NT2/D1 (cell line): ENCODE data around the gene STARD7.

Experiments
- DNase-seq: peaks from one replicate; pipeline ENCODE4 v3.0.0-alpha.2; 2011; ENCODE audit warnings: low read depth, low spot score
- H3K27me3 ChIP-seq: 2 replicates; pipeline ENCODE4 v1.6.0; 2011; ENCODE audit warnings: mild to moderate bottlenecking; ENCODE audit not compliant: insufficient read length, insufficient read depth
- H3K36me3 ChIP-seq: 2 replicates; pipeline ENCODE4 v1.6.1; 2011; ENCODE audit warnings: mild to moderate bottlenecking, low read length, mixed read lengths; ENCODE audit not compliant: insufficient read depth, insufficient read length
- H3K4me1 ChIP-seq: 2 replicates; pipeline ENCODE4 v1.5.1; 2011; ENCODE audit not compliant: insufficient read depth, insufficient read length
- H3K4me3 ChIP-seq: 2 replicates; pipeline ENCODE4 v1.5.1; 2011; ENCODE audit warnings: low read depth; ENCODE audit not compliant: insufficient read length
- H3K9ac ChIP-seq: 2 replicates; pipeline ENCODE4 v1.6.0; 2011; ENCODE audit warnings: low read depth; ENCODE audit not compliant: insufficient read length
- H3K9me3 ChIP-seq: 2 replicates; pipeline ENCODE4 v1.5.1; 2011; ENCODE audit warnings: mild to moderate bottlenecking, low read length; ENCODE audit not compliant: insufficient read depth
- SUZ12 ChIP-seq: IDR thresholded peaks from 2 replicates; pipeline ENCODE4 v1.6.1; 2011; ENCODE audit not compliant: insufficient read length, insufficient read depth; ENCODE audit errors: extremely low read depth
- YY1 ChIP-seq: IDR thresholded peaks from 2 replicates; pipeline ENCODE4 v1.6.1; 2011; ENCODE audit not compliant: insufficient read length, insufficient read depth
- ZNF274 ChIP-seq: IDR thresholded peaks from 2 replicates; pipeline ENCODE4 v1.6.1; 2011; ENCODE audit warnings: mild to moderate bottlenecking, low read depth, low read length

The STARD7 gene

GRCh38 chr2:96148410-96149217 is 60.0 kb downstream of the STARD7 start:
- Histone ChIP-seq H3K4me3 (no peak overlapping the region), H3K4me1 (peaks cover 43% of the 10 kb centered on the region)

DNA sequence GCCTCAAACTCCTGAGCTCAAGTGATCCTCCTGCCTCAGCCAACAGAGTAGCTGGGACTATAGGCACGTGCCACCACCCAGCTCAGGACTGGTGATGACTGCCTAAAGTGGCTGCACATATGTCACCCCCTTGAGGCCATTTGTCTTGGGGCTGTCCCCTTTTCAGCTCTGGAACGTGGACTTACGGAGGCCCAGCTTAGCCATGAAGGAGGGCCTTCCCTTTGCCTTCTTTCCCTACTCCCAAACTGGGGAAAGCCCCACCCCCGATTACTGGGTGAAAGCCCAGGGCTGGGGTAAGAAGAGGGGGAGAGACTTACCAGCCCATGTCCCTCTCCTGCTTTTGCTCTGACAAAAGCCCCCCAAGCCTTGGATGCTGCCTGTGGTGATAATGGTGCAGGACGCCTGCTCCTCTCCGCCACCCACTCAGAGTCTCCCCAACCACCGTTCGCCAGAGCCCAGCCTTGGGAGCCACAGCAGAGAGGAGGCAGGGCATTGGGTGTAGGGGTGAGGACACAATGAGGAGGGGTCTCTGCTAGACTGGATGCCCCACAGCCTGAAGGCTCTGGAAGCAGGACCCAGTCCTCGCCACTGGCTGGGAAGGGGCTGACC is 60.9 kb downstream of the STARD7 start:
- DNase-seq, result no peak
- H3K4me1 ChIP-seq, result peaks cover 40% of the 10 kb centered on the region
- H3K27me3 ChIP-seq, result peaks cover 10% of the 10 kb centered on the region
- no peaks in the 10 kb centered on the region for H3K9me3 ChIP-seq
- peak overlapping the region; percentile 42 for H3K9ac ChIP-seq
- TF ChIP-seq SUZ12 (no peak), YY1 (no peak), ZNF274 (no peak)
- no peak overlapping the region for H3K4me3 ChIP-seq
- H3K36me3 ChIP-seq, result peaks cover 11% of the 10 kb centered on the region

More at GRCh38 chr2:96148410-96149217, 60.0 kb downstream of the STARD7 start:
- peak overlapping the region; percentile 36 for H3K9ac ChIP-seq
- no peaks in the 10 kb centered on the region for H3K9me3 ChIP-seq
- TF ChIP-seq YY1 (no peak), ZNF274 (no peak), SUZ12 (no peak)
- peaks cover 3% of the 10 kb centered on the region for H3K36me3 ChIP-seq
- no peak for DNase-seq
- peaks cover 10% of the 10 kb centered on the region for H3K27me3 ChIP-seq

DNA sequence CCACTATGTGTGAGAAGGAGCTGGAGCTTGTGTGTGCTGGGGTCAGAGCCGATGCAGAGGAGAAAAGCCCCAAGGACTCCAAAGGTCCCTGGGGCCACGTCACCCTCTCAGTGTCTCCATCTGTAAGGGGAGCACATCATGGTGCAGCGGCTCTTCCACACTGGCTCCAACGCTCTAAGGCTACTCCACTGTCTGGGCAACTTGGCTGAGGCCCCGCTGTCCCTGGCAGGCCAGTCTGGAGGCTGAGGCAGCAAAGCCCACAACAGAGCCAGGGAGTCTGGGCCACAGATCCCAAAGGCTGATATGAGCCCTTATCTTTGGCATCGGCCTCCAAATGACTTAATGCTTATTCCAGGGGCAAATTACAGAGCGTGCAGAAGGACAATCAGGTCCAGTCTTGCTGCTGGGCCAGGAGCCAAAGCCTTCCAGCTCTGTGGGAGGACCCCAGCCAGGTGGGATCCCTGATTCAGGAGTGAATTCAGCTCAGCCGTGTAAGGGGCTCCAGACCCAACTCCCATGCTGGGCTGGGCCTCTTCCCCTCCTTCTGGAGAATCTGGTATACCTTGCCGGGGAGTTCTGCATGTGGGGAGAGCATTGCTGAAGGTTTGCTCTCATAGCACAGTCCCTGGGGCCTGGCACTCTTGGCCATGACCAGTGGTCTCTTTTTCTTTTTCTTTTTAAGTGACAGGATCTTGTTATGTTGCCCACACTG is 61.6 kb downstream of the STARD7 start:
- Histone ChIP-seq H3K27me3 (peaks cover 10% of the 10 kb centered on the region), H3K9ac (no peak overlapping the region), H3K4me1 (peaks cover 37% of the 10 kb centered on the region), H3K36me3 (peaks cover 14% of the 10 kb centered on the region), H3K9me3 (no peaks in the 10 kb centered on the region), H3K4me3 (no peak overlapping the region)
- DNase-seq, result no peak
- TF ChIP-seq ZNF274 (no peak), YY1 (no peak), SUZ12 (no peak)

- no peak for TF ChIP-seq ZNF274
- peaks cover 14% of the 10 kb centered on the region for H3K36me3 ChIP-seq
- peaks cover 36% of the 10 kb centered on the region for H3K4me1 ChIP-seq
- H3K9ac ChIP-seq, result no peak overlapping the region
- no peak for DNase-seq
- peaks cover 10% of the 10 kb centered on the region for H3K27me3 ChIP-seq
- no peak overlapping the region for H3K4me3 ChIP-seq
- no peaks in the 10 kb centered on the region for H3K9me3 ChIP-seq
These were observed 62.3 kb downstream of the STARD7 start for GRCh38 chr2:96146153-96146880.

DNA sequence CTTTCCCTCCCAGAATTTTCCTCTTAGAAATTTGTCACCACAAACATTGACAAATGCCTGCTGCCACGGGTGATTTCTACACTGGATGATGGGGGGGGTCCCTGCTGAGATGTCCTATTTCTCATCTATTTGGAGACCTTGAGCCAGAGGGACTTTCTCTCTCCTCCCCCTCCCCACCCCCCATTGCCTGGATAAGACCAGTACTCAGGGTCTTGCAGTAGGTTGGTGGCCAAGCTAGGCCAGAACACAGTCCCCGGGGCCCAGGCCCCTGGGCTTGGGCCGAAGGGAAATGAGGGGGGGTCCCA is 62.8 kb downstream of the STARD7 start:
- Histone ChIP-seq H3K9ac (no peak overlapping the region), H3K27me3 (peaks cover 10% of the 10 kb centered on the region), H3K4me1 (peaks cover 36% of the 10 kb centered on the region), H3K9me3 (no peaks in the 10 kb centered on the region), H3K36me3 (peaks cover 14% of the 10 kb centered on the region), H3K4me3 (no peak overlapping the region)
- no peak for DNase-seq
- TF ChIP-seq YY1, result no peak
- TF ChIP-seq SUZ12, result no peak
- TF ChIP-seq ZNF274, result no peak

DNA sequence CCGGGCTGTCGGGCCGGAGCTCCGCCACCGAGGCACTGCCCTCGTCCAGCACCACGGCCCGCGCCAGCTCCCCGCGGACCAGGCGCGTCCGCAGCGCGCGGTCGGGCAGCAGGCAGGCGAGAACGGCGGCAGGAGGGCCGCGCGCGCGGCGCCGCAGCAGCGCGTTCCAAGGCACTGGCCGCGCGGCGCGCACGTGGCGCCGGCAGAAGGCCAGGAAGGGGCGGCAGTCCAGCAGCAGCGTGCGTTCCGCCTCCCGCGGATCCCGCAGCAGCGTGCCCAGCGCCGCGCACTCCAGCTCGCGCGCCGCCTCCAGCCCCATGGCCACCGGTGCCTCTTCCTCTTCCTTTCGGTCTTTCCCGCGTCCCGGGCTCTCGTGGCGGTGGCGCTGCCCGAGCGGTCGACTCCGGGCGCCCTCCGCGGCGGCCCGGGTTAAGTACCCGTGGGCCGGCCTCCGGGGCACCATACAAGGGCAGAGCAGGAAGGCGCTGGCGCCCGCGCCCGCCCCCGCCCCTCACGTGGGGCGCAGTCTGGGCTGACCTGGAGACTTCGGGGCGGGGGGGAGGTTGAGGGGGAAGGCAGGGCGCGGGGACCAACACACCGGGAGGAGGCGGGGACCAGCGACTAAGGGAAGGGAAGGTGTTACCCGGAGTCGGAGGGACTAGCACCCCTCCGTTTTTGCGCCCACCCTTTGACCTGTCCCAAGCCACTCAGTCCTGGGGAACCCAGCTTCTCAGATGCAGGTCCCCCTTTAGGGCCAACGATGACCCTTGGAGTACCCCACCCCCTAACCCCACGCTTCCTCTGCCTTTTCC is 63.4 kb downstream of the STARD7 start, which contains the start of gene DUSP2:
DUSP2 (minus strand) TSS at position 405 of the 812 bp plus-strand sequence; CDS start at position 319, 86 bp downstream.
- no peak for DNase-seq
- Histone ChIP-seq H3K9ac (peak within 1 kb of the TSS; percentile 78), H3K36me3 (peaks cover 14% of the 10 kb centered on the region), H3K4me3 (peak within 1 kb of the TSS; percentile 58), H3K27me3 (peaks cover 10% of the 10 kb centered on the region), H3K4me1 (peaks cover 36% of the 10 kb centered on the region), H3K9me3 (no peaks in the 10 kb centered on the region)
- no peak for TF ChIP-seq ZNF274
- TF ChIP-seq SUZ12, result no peak
- no peak for TF ChIP-seq YY1
